ENCODE data around the gene VSTM2A.
"Not testable (repeated sequence)": the region's sequence is repeated elsewhere in the genome, so short reads cannot be mapped to it uniquely, and the experiment has no call there.

VSTM2A gene

DNA sequence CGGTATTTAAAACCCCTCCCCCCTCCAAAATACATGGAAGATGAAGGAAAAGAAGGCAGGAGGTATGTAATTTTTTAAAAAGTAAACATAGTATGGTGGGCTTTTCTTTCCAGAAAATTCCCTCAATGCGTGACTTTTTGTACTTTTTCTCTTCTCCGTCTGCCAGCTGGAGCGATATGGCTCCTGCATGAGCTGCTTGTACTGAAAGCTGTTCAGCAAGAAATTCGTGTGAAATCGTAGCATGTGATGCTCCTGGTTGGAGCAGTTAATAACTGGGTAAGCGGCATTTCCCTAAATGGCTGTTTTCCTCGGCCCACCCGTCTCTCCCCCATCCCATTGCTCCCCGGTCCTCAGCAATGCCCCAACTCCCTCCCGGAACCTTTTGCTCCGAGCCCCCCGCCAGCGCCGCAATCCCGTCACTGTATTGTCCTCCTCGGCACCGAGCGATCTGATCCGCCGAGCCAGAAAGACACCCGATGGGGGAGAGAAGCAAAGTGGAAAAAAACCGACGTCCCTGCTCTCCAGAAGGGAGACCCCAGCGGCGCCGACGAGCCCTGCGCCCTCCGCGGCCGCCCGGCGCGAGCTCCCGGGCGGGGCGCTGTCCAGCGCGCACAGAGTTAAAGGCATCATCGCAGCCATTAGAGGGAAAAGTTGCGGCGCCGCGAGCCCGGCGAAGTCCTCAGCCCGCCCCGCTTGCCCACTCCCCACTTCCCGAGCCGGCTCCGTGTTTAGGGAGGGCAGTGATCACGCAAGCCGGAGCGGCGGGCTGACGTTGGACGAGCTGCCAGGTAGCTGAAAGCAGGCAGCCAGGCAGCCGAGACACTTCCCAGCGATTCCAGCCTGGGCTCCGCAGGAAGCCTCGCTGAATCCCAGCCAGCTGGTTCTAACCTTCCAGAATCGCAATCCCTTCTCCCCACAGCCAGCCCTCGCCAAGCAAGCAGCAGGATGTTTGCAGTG lies at the start of gene VSTM2A:
TSS of gene VSTM2A (plus strand) at position 707 of the 957 bp plus-strand sequence. CDS start 356 bp downstream, outside the sequence.
- DNase-seq (ENCODE audit: low read depth in 2 of 2) = no peak

DNA sequence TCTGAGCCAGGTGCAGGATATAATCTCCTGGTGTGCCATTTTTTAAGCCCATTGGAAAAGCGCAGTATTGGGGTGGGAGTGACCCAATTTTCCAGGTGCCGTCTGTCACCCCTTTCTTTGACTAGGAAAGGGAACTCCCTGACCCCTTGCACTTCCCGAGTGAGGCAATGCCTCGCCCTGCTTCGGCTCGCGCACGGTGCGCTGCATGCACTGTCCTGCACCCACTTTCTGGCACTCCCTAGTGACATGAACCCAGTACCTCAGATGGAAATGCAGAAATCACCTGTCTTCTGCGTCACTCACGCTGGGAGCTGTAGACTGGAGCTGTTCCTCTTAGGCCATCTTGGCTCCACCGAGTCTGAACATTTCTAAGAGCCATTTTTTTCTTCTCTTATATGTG lies 37.6 kb upstream of the VSTM2A start:
- DNase-seq (ENCODE audit: low read depth in 2 of 2) = not testable (repeated sequence)

DNA sequence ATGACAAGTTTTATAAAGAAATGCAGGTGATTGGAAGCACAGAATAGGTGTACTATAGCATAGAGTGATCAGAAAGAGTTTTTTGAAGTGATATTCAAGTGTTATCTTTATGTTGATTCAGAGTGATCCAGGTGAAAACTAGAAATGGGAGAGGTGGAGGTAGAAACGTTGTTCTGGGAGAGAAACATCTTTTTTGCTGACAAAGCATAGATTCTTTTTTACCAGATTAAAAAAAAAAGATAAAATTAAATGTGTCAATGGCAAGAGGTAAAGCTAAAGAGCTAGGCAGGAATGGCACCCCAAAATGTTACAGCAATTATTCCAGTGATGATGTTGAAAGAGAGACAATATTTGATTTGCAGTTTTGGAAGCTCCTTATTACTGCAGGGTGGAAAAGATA lies 12.6 kb upstream of the VSTM2A start:
- DNase-seq (ENCODE audit: low read depth in 2 of 2) = no peak

- no peak for DNase-seq (ENCODE audit: low read depth in 2 of 2)
Measured at GRCh38 chr7:54538122-54538521, 4.1 kb upstream of the VSTM2A start.

DNA sequence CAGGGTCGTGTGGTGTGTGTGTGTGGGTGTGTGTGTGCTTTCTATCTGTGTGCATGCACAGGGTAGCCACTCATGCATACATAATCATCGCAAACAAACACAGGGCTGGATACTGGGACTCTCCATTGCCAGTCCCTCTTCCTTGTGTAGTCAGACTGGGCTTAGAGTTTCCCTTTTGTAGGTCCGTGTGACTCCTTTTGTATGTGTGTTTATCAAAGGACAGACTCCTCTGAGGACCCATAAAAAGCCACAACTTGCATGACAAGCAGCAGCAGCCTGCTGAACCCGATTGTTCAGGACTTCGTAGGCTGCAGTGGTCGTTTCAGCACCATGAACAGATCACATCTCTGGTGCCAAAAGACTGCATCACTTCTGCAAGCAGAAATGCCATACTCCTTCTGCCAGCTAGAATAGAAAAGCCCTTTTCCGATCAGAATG lies 895 bp downstream of the VSTM2A start:
- DNase-seq (ENCODE audit: low read depth in 2 of 2) = no peak

DNA sequence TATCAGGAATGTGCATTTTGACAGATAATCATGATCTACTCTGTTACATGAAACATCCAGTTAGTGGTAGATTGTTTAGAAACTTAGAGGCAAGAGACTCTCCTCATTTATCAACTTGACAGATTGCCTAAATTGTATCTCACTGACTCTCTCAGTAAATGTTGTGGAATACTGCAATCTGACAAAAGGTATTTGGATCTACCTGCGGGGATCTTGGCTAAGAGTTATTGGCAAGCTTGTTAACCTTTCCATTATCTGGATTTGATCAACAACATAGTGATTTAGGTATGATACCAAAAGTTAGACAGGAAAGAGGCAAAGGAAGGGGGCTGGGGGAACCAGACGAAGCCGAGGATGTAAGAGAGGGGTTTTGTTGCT lies 2.0 kb downstream of the VSTM2A start:
- no peak for DNase-seq (ENCODE audit: low read depth in 2 of 2)

- no peak for DNase-seq (ENCODE audit: low read depth in 2 of 2)
Measured at GRCh38 chr7:54544527-54545240, 2.5 kb downstream of the VSTM2A start.

DNA sequence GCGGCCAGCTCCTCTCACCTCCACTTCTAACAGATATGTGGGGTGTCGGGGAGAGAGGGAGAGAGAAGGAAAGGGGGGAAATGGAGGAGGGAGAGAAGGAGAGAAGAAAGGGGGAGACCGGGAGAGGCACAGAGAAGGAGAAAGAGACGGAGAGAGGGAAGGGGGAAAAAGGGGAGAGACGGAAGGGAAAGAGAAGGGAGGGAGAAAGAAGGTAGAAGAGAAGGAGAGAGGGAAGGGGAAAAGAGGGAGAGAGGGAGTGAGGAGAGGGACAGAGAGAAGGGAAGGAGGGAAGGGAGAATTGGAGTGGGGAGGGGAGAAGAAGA lies 3.0 kb downstream of the VSTM2A start:
- DNase-seq (ENCODE audit: low read depth in 2 of 2) = no peak

- DNase-seq (ENCODE audit: low read depth in 2 of 2) = no peak
Measured at GRCh38 chr7:54546081-54546985, 4.2 kb downstream of the VSTM2A start.

DNA sequence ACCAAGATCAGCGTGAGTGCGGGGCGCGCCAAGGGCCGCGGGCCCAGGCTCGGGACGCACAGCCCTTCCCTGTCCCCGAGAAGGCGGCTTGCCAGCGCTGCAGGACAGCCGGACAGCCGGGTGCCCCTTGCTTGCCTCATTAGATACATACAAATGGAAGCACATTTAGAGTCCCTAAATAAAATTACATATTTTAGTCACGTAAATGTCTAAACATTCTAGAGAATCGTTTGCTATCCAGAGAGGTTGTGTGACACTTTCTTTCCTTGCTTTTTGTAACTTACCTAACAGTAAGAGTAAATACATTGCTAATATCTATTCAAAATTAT lies 4.8 kb downstream of the VSTM2A start:
- DNase-seq (ENCODE audit: low read depth in 2 of 2) = no peak

- DNase-seq (ENCODE audit: low read depth in 2 of 2) = no peak
Measured at GRCh38 chr7:54550471-54550870, 8.3 kb downstream of the VSTM2A start.

DNA sequence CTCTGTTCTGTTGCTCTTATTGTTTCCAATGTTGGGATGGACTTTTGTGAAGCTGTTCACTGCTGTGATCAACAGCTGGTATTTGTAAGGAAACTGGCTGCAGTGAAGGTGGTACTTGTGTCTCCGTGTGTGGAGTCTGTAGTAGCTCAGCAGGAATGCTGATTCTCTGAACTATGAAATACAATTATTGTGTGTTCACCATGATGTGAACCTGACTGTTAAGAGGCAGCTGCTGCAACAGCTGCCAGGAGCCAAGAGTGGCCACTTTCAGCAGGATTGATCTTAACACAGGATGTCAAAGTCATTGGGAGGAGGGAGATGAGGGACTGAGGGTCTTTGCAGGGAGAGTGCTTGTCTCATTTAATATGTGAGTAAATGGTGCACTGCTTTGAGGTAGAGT lies 13.9 kb downstream of the VSTM2A start:
- no peak for DNase-seq (ENCODE audit: low read depth in 2 of 2)

DNA sequence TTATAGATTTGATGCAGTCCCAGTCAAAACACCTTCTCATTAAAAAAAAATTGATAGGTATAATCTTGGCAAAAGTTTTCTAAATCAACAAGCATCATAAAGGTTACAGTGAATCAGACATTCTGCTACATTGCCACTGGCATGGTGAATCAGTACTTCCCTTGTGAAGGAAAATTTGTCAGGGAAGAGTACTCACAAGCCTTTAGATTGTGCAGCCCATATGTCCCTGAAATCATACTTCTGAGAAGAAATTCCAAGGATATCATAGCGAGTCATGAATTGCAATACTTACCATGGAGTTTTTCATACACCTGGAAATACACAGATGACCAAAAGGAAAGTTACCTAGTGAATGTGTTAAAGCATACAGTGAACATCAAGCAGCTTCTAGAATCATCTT lies 17.2 kb downstream of the VSTM2A start:
- DNase-seq (ENCODE audit: low read depth in 2 of 2) = no peak

DNA sequence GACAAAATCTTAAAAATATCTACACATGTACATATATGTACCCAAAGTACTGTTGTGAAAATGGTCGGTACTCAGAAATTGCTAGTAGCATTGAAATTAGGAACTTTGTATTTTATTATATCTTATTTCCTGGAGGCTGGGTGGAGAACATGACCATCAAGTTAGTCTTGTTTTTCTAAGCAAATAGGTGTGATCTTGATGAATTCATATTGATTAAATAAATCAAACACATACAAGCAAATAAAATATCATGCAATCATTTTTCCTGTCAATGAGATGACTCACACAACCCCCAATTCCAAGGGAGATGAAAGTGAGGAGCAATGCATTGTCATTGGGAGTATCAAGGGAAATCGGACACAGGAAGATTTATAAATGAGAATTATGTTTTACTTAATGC lies 18.0 kb downstream of the VSTM2A start:
- DNase-seq (ENCODE audit: low read depth in 2 of 2) = no peak

DNA sequence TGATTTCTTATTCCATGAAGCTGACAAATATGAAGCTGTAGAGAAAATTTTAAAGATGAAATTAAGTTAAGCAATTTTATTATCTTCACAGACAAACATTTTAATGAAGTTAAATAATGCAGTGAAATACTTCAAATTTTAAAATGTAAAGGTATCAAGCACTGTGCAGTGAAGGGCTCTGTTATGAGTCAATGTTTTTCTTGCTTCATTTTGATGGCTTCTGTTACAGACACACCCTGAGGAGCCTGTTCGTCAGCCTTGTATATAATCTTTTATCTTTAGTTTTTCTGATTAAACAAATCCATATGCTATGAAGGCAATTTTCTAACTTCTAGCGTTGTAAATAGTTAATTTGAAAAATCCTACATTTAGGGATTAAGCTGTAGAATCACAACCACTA lies 18.5 kb downstream of the VSTM2A start:
- no peak for DNase-seq (ENCODE audit: low read depth in 2 of 2)

- DNase-seq (ENCODE audit: low read depth in 2 of 2) = no peak
Measured at GRCh38 chr7:54563329-54563916, 21.2 kb downstream of the VSTM2A start.

DNA sequence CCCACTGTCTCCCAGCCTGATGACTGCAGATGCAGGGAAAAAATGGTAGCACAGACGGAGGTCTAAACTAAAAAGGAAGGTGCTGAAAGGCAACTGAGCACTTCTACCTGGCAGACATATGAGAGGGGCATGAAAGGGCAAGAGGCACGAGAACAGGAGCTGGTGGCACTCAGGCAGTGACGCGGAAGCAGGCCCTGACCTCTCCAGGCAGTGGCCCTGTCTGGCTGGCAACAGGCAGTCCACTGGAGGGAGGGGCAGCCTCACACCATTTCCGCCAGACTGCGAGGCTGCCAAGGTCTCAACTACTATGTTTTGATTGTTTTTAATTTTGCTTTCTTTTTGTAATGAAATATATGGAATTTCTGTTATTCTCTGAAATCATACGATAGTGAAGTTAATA lies 23.3 kb downstream of the VSTM2A start:
- no peak for DNase-seq (ENCODE audit: low read depth in 2 of 2)

GRCh38 chr7:54581511-54581910 lies 39.3 kb downstream of the VSTM2A start:
- no peak for DNase-seq (ENCODE audit: low read depth in 2 of 2)

DNA sequence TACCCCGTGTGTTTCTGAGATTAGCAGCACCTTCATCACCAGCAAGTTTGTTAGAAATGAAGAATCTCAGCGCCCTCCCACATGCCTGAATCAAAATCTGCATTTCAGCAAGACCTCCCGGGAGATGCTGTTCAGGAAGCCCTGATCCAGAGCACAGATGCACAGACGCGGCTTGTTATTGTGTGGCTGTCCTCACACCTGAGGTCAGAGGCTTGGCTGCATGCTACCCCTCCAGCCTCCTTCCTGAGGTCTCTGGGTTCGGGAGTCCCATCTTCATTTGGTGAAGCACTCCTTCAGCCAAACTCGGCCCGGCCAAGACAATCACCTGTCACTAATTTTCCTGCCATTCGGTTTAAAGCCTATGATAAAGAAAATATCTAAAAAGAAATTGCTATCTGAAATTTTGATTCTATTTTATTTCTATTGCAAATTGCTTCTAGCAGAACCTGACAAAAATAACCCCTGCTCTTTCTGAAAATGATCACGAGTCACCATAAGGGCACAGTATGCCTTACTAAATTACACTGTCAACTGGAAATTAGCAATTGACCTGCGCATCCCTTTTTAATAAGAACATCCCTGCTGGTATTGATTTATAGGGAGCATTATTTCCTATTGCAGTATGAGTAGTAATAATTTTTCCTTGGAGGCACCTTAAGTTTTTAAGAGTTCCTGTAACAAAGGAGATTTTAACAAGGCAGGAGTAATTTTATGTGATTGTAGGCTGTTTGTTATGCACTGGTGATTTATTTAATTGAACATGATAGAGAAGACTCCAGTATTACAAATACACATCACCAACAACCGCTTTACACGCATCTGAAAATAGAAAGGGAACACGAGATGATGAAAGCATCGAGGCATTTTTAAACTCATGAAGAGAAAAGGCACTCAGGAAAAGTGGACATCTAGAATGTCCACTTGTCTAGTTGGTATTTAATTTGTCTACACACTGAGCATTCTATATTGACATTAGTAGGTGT lies 49.5 kb downstream of the VSTM2A start:
- DNase-seq (ENCODE audit: low read depth in 2 of 2) = no peak

DNA sequence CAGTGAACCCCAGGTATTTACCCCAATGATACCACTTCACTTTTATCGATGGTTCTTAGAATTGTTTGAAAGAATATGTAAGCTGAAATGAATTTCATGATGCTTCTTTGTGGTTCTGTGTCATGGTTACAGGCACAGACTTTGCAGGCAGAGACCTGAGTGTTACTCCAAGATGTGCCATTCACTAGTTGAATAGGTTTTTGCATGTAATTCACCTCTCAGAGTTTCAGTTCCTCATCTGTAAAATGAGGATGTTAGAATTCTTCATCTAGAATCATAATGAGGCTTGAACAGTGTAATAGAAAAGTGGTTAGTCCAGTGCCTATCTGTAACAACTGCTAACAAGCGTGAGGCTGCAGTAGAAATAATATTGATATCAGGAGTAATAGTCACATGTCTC lies 54.6 kb downstream of the VSTM2A start:
- DNase-seq (ENCODE audit: low read depth in 2 of 2) = no peak

DNA sequence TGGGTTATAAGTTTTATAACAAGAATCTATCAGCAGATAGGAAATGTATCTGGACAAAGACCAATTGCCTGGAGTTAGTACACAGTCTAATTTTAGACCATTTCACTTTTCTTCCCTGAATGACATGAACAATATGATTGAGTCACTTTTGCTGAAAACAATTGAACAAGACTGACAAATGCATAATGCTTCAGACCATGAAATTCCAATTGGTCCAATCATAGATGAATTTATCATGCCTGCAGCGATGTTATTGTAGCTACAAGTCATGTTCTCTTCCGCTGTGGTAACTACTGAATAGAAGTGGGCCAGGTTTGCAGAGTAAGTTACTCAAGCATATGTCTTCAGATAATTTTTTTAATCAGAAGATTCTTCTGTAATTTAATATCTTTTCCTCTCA lies 73.4 kb downstream of the VSTM2A start:
- DNase-seq (ENCODE audit: low read depth in 2 of 2) = no peak
